Osteocyte (in vitro differentiated cells): ENCODE measurements around the gene HSPA1A. TPM values are rescaled to one million over a fixed set of nuclear protein-coding genes. Genes with fewer than 3 reads are reported as not detected.

Experiments
- DNase-seq: peaks from one replicate; pipeline ENCODE4 v3.0.0; 2021; ENCODE audit warnings: mixed read lengths; ENCODE audit not compliant: unreplicated experiment; ENCODE audit errors: extremely low spot score
- H3K27ac Mint-ChIP-seq: one replicate; pipeline ENCODE4 v1.8.0; 2021; ENCODE audit warnings: mild to moderate bottlenecking, mixed read lengths; ENCODE audit not compliant: unreplicated experiment
- H3K27me3 Mint-ChIP-seq: one replicate; pipeline ENCODE4 v1.8.0; 2021; ENCODE audit warnings: mixed read lengths; ENCODE audit not compliant: unreplicated experiment
- H3K36me3 Mint-ChIP-seq: one replicate; pipeline ENCODE4 v1.8.0; 2021; ENCODE audit warnings: mixed read lengths; ENCODE audit not compliant: unreplicated experiment
- H3K4me1 Mint-ChIP-seq: one replicate; pipeline ENCODE4 v1.8.0; 2021; ENCODE audit warnings: mixed read lengths; ENCODE audit not compliant: unreplicated experiment
- H3K4me3 Mint-ChIP-seq: one replicate; pipeline ENCODE4 v1.8.0; 2021; ENCODE audit warnings: mild to moderate bottlenecking, moderate library complexity, mixed read lengths; ENCODE audit not compliant: unreplicated experiment
- H3K9me3 Mint-ChIP-seq: one replicate; pipeline ENCODE4 v1.8.0; 2021; ENCODE audit warnings: mixed read lengths; ENCODE audit not compliant: unreplicated experiment
- CTCF ChIP-seq: fragments of 200-600 bp; sonication (generic); IDR thresholded peaks from 2 replicates; pipeline ENCODE4 v1.5.0; 2021; ENCODE audit warnings: antibody characterized with exemption, mild to moderate bottlenecking, moderate library complexity
- total RNA-seq: library from RNA; stranded (reverse); gene quantifications from 2 replicates; pipeline ENCODE4 v1.2.1, GENCODE V29; 2021

HSPA1A gene
- total RNA-seq, 1 donor from 2014 or later: 24.8 TPM

- Mint-ChIP-seq H3K9me3 (no peaks in the 10 kb centered on the region), H3K4me1 (peaks cover 42% of the 10 kb centered on the region), H3K27me3 (no peaks in the 10 kb centered on the region), H3K36me3 (no peaks in the 10 kb centered on the region), H3K27ac (peak overlapping the region; percentile 99), H3K4me3 (peak overlapping the region; percentile 87)
- TF ChIP-seq CTCF: no peak
- DNase-seq: peak; percentile 88
These were observed 11.5 kb downstream of the HSPA1A start for GRCh38 chr6:31826793-31827285.

- Mint-ChIP-seq H3K36me3 (no peaks in the 10 kb centered on the region), H3K4me1 (peaks cover 37% of the 10 kb centered on the region), H3K27me3 (no peaks in the 10 kb centered on the region), H3K9me3 (no peaks in the 10 kb centered on the region), H3K4me3 (peak within 1 kb of the TSS; percentile 87), H3K27ac (peak within 1 kb of the TSS; percentile 99)
- no peak for TF ChIP-seq CTCF
- DNase-seq: peak; percentile 100
These were observed 12.1 kb downstream of the HSPA1A start, which contains the start of gene HSPA1B for GRCh38 chr6:31827286-31828079. Gene HSPA1B (plus strand): TSS chr6:31827738. CDS start chr6:31827951, 213 bp downstream.

GRCh38 chr6:31829633-31830283 lies 14.4 kb downstream of the HSPA1A start:
- peak; percentile 61 for TF ChIP-seq CTCF
- no peak for DNase-seq
- peak overlapping the region; percentile 89 for H3K27ac Mint-ChIP-seq
- peaks cover 33% of the 10 kb centered on the region for H3K4me1 Mint-ChIP-seq
- H3K9me3 Mint-ChIP-seq: no peaks in the 10 kb centered on the region
- peak overlapping the region; percentile 88 for H3K4me3 Mint-ChIP-seq
- no peaks in the 10 kb centered on the region for H3K27me3 Mint-ChIP-seq
- H3K36me3 Mint-ChIP-seq: no peaks in the 10 kb centered on the region

- peaks cover 2% of the 10 kb centered on the region for H3K36me3 Mint-ChIP-seq
- peak overlapping the region; percentile 89 for H3K27ac Mint-ChIP-seq
- no peaks in the 10 kb centered on the region for H3K27me3 Mint-ChIP-seq
- TF ChIP-seq CTCF: no peak
- peak overlapping the region; percentile 88 for H3K4me3 Mint-ChIP-seq
- no peaks in the 10 kb centered on the region for H3K9me3 Mint-ChIP-seq
- DNase-seq: no peak
- H3K4me1 Mint-ChIP-seq: peaks cover 33% of the 10 kb centered on the region
These were observed 15.6 kb downstream of the HSPA1A start for GRCh38 chr6:31830886-31831335.
